Brain pericyte (primary cell): ENCODE data around the gene GLIPR1.
A peak's percentile ranks its signal among the peaks of the same experiment; 100 is the strongest.
"Not testable (repeated sequence)": the region's sequence is repeated elsewhere in the genome, so short reads cannot be mapped to it uniquely, and the experiment has no call there.

Experiments
- DNase-seq: peaks from one replicate; pipeline ENCODE4 v3.0.0-alpha.2; 2012; ENCODE audit warnings: low read depth, low spot score

The GLIPR1 gene

DNA sequence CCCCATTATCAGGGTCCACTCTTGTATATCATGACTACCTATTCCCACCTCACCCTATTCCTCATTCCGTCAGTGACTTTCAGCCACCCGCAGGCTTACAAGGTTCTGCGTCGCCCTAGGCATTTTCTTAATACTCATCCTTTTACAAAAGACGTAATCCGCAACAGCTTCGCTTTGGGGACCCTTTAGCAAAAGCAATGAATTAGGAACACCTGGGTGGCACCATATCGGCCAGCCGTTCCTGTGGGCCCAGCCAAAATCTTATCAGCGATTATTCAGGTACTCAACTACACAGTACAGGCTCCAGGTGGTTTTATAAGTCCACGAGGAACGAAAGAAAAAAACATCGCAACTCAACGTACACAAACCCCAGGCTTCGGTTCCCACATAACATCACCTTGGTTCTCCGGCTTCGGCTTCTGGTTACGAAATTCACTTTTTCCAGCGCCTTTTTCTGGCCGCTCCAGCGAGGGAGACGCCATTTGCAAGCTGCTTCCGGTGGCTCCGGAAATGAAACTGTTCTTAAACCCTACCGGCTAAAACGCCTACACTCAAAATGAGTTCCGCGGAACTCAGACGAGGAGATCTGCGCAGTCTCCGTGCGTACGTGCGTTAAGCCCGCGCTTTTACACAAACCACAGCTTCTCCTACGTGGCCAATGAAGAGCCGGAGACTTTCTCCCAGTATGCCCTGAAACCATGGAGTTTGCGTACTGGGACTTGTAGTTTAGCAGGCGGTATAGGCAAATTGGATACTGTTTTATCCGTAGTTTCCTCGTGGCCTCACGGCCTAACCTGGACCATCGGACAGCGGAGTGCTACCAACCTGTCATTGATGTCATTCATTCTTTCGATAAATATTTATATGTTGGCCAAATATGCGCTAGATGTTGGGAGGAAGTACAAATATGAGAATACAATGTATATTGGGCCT lies 30.8 kb downstream of the GLIPR1 start, which contains the start of gene KRR1:
Gene KRR1, minus strand, starts transcription at position 494 of the 933 bp plus-strand sequence. Its CDS starts 12 bp downstream, at position 482.
- peak; percentile 96 for DNase-seq

DNA sequence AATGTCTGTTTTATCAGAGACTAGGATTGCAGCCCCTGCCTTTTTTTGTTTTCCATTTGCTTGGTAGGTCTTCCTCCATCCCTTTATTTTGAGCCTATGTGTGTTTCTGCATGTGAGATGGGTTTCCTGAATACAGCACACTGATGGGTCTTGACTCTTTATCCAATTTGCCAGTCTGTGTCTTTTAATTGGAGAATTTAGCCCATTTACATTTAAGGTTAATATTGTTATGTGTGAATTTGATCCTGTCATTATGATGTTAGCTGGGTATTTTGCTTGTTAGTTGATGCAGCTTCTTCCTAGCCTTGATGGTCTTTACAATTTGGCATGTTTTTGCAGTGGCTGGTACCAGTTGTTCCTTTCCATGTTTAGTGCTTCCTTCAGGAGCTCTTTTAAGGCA lies 40.7 kb downstream of the GLIPR1 start:
- DNase-seq: not testable (repeated sequence)

DNA sequence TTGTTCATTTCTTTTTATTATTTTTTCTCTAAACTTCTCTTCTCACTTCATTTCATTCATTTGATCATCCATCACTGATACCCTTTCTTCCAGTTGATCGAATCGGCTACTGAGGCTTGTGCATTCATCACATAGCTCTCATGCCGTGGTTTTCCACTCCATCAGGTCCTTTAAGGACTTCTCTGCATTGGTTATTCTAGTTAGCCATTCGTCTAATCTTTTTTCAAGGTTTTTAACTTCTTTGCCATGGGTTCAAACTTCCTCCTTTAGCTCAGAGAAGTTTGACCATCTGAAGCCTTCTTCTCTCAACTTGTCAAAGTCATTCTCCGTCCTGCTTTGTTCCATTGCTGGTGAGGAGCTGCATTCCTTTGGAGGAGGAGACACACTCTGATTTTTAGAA lies 41.6 kb downstream of the GLIPR1 start:
- DNase-seq: not testable (repeated sequence)

DNA sequence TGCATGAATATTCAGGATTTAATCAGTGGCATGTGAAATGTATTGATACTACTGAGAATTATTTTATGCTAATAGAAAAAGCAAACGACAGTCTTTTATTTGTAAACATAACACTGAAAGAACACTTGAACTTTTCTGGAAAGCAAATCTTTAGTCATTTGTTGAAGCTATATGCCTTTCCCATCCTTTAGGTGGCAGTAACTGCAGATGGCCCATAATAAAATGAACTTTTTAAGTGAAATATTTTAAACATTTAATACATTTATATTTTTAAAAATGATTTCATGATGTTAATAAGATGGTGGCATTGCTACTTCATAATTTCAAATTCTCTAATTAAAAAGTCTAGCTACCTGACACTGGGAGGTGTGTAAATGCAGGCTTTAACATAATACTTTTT lies 44.7 kb downstream of the GLIPR1 start:
- no peak for DNase-seq

DNA sequence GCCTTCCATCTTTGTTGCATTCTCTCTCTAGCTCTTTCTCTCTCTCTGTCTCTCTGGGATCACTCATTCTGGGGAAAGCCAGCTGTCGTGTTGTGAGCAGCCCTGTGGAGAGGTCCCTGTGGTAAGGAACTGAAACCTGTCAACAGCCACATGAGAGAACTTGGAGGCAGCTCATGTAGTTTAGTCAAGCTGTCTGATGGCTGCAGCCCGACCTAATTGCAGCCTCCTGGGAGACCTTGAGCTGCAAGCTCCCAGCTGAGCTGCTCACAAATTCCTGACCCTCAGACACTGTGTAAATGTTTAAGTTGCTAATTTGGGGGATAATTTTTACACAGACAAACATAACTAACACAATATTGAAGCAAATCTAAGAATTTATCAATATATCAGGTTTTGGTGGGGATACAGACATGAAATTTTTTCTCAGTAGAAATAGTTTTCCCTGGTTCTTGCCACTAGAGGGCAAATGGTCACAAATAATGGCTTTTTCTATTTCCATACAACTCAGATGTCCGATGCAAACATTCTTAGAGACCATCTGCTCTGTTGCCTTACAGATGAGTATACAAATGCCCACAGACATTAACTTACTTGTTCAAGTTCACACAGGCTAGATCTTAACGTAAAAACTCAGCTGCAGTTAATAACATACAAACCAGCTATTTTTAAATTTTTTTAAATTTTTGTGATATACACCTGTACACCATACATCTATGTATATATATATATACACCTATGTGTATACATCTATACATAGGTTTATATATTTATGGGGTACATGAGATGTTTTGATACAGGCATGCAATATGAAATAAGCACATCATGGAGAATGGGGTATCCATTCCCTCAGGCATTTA lies 46.3 kb downstream of the GLIPR1 start:
- DNase-seq: no peak

DNA sequence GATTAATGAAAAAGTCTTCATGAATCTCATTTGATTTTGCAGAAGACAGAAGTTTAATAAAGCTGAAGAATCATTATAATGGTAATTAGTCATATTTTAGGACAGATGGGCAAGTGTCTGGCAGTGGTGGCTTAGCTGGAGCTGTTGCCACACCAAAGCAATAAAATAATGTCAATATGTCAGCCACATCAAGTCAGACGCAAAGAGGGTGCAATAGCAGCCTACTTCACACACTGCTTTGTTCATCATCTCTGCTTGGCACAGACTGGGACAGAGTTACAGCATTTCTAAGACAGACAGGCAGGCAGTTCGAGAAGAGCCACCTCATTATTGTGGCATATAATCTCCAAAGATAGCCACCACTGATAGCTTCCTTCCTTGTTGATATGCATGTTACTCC lies 47.7 kb downstream of the GLIPR1 start:
- DNase-seq: no peak

DNA sequence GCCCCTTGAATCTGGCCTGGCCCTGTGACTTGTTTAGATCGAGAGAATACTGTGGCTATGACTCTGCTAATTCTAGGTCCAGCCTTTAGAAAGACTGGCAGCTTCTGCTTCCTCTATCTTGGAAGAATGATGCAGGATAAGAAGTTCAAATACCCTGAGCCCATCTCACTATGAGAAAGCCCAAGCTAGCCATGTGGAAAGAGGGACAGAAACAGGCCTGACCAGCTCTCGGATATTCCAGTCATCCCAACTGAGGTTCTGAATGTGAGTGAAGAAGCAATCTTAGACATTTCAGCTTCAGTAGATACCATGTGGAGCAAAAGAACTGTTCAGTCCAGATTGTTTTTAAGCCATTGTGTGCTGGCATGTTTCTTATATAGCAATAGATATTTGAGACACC lies 48.1 kb downstream of the GLIPR1 start:
- no peak for DNase-seq

DNA sequence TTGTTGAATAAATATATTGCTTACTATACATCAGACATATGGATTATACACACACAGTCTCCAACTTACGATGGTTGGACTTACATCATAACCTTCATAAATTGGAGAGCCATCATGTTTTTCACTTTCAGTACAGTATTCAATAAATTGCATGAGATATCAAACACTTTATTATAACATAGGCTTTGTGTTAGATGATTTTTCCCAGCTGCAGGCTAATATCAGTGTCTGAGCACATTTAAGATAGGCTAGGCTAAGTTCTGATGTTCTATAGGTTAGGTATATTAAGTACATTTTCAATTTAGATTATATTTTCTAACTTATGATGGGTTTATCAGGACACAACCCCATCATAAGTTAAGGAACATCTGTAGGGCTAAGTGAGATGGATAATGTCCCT lies 48.8 kb downstream of the GLIPR1 start:
- no peak for DNase-seq

DNA sequence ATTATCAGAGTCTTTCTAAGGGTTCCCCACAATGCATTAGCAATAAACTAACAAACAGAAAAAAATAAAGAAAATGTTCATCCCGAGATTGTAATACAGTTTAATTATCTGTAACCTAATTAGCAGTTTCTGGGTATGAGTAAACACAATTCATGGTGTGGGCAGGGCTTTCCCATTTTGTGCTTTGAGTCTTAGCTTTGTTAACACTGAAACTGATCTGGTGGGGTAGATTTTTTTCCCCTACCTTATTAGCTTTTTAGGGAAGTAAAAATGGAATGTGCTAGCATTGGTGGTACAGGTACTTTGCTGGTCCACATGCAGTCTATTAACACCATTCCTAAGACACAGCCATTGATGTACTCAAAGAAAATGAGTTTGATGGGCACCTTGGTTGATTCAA lies 49.3 kb downstream of the GLIPR1 start:
- DNase-seq: no peak

DNA sequence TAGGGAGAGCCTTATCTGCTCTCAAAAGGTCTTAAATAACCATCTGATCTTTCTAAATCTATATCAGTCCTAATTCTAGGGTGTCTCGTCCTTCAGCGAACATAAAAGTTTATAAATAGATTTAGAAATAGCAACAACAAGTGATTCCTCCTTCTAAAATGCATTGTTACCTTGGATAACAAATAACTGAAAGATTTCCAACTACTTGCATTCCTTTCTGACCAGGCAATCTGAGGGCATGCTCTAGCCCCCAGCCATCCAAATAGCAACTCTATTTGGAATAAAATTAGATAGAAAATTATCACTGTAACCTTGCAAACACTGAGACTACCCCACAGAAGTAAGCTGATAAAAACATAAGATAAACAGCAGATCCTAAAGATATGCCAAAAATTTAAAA lies 52.7 kb downstream of the GLIPR1 start:
- no peak for DNase-seq

DNA sequence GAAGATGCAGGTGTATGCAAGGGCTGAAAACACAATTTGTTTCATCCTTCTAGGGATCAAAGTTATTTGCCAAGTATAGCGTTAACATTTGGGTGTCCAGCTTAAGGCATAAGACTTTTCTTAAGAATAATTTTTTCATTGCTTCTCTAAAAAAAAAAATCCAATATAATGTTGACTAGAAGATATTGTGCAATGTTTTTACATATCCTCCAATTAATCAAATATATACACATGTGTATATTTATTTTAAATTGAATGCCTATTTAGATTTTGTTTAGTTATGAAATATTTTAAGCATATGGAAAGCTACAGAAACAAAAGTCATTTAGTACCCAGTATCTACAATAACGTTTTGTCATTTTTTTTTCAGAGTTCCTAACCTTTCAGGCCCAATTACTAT lies 59.3 kb downstream of the GLIPR1 start:
- DNase-seq: no peak

DNA sequence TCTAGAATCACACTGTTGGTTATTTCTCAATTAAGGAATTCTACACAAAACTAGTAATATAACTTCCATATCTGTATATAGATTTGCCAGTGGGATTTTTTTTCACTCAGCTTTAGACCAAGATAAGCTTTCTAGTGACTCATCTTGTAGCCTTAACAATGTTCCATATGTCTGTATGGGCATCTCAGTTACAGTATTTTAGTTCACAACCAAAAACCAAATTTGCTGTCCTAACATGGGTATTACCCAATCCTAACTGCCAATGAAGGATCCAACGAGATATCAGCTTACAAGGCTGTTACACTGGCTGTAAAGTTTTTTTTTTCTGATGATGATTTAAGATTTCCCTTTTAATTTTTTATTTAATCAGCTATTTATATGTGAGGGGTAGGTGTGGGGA lies 62.4 kb downstream of the GLIPR1 start:
- no peak for DNase-seq

DNA sequence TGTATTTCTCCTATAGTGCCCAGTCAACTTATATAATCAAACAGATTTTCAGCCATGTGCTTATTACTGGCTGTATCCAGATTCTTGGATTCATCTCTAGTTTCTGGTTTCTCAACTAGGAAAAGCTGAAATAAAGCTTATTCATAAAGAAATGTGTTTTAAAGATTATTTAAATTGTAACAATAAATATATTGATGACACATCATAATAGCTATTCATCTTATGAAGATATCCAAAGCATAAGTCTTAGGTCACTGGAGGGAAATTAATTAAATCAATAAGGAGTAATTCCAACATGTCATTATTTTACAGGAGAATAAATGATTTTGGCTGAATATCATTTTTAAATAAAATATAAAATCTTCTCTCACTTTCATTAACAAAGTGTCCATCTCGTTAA lies 63.0 kb downstream of the GLIPR1 start:
- no peak for DNase-seq

DNA sequence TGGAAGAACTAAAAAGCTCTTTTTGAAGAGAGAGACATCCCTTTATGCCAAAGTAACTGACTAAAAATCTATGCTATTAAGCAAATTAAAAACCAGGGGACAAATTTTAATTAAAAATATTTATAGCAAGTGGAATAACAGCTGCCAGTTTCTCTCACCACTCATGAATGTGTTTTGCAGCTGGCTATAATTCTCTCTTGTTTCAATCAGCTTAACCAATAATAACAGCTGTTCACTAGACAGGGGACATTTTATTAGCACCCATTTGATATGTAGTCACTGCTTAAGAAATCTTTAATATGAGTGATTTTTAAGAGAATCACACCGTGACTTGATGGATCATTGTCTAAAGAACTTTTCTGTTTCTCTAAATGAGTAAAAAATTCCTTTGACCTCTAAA lies 65.1 kb downstream of the GLIPR1 start:
- no peak for DNase-seq

DNA sequence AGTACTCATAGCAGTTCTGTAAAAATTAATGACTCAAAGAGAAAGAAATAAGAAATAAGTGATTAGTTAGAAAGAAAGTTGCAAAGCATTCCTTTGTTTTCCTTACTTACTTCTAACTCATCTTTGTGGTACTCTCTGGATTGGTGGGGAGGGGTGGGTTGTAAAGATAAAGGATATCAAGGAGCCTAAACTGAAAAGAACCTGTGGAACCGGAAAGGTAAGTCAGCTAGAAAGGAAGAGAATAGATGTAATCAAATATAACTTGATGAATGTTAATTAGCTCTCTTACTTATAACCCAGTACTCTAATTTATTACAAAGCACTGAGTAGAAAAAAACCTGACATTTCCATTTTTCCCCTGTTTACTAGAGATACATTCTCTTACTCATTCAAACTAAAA lies 68.3 kb downstream of the GLIPR1 start:
- no peak for DNase-seq

DNA sequence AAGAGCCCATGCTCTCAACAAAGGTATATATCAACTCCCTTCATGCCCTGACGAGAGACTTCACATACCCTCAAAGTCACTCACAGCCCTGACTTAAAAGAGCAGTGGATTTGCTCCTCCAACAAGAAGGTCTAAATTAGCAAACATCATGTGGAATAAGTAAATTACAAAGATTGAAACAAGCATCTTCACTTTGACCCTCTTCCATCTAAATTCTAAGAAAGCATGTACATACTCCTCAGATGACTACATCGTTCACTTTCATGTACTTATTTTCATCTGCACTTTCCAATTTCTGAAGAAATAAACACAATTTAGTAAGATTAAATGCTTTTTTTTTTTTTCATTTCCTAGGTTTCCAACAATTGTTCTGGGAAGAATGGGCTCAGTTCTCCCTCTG lies 69.4 kb downstream of the GLIPR1 start:
- DNase-seq: no peak

DNA sequence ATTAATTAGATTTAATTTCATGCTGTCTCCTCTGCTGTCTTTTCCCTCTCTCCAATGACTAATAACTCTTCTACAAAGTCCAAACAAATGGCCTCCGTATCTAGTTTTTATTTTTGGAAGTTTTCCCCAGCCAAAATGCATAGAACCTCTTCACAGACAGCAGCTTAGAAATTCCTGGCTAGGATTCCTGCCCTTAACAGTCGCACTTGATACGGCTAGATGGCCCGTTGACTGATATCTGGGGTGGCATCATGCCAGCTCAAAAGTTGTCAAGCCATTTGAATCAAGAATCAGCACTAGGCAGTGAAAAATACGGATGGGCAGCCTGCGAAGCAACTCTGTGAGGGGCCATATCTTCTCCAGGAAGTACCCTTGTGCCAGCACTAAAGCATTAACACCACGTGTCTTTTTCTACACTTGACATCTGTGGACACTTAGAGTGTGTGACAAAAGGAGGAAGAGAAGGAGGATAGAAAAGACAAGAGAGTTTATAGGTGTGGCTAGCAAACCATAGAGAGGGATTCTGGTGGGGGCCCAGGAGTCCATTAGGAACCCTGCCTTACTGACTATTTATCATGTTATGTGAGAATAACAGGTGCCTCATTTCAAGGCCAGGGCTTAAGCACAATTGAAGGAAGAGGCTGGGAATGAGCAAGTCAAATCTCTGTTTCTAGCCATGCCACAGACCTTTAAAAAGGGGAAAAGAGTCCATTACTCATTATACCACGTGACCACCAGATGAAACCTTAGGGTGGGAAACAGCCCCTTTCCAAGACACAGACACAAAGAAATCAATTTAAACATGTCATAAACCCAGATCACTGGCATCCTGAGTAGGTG lies 70.1 kb downstream of the GLIPR1 start:
- DNase-seq: no peak

DNA sequence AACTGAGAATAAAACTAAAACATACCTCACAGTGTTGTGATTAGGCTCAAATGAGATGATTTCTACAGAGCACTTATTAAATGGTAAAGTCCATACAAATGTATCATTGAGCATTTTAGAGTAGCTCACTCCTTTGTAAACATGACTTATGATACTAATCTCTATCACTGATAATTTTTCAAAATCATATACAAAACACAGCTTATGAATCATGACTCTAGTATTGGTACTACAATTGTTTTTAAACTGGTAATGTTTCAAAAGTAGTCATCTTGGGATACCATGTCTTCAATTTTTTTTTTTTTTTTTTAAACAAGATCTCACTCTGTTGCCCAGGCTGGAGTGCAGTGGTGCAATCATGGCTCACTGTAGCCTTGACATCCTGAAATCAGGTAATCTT lies 70.9 kb downstream of the GLIPR1 start:
- no peak for DNase-seq

DNA sequence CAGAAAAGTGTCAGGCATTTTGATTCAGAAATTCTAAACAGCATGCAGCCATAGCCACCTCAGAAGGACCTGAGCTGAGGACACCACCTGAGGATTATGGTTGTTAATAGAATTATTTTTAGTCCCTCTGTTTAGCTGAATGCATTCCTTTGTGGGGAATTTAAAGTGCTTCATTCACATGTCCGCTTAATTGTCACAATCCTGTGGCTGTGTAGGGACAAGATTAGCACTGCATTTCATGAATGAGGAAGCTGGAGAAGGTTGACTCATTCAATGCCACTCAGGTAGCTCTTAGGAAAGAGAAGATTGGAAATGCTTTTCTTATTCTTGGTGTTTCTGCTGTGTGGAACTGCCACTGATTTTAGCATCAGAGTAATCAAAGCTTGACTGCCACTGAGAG lies 72.8 kb downstream of the GLIPR1 start:
- no peak for DNase-seq
